GM20431 (cell line): ENCODE data around the gene ELOVL7.
"Not testable (repeated sequence)": the region's sequence is repeated elsewhere in the genome, so short reads cannot be mapped to it uniquely, and the experiment has no call there.

ENCODE experiments used
- in situ Hi-C: fragments of 300-500 bp; cut with MseI, MboI; formaldehyde crosslinking; loops from one replicate; pipeline ENCODE4 v1.15.0; 2020; ENCODE audit warnings: low sequenced_read_pairs; ENCODE audit not compliant: unreplicated experiment

ELOVL7 gene

GRCh38 chr5:60833520-60833919 is 10.5 kb downstream of the ELOVL7 start:
- in situ Hi-C loops, result no loop called here

- in situ Hi-C loops, result no loop called here
Measured at GRCh38 chr5:60830581-60831127, 13.4 kb downstream of the ELOVL7 start.

GRCh38 chr5:60829490-60830266 is 14.4 kb downstream of the ELOVL7 start:
- in situ Hi-C loops, result no loop called here

DNA sequence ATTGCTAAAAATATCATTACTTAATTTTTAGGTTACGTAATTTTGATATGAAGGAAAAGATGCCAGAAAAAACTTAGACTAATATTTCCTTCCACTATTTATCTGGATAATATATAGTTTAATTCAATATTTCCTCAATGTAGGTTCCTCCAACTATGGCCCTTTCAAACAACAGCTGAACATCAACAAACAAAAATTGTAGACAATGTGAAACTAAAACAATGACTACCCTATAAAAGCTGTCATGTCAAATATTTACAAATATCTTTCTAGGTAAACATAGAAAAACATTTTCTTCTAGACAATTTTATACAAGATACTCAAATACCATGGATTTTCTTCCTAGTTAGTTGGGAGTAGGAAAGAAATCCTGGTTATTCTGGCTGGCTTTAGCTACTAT is 16.9 kb downstream of the ELOVL7 start:
- in situ Hi-C loops, result no loop called here

- in situ Hi-C loops, result no loop called here
Measured at GRCh38 chr5:60826653-60827052, 17.4 kb downstream of the ELOVL7 start.

- in situ Hi-C loops, result no loop called here
Measured at GRCh38 chr5:60823574-60823973, 20.5 kb downstream of the ELOVL7 start.

DNA sequence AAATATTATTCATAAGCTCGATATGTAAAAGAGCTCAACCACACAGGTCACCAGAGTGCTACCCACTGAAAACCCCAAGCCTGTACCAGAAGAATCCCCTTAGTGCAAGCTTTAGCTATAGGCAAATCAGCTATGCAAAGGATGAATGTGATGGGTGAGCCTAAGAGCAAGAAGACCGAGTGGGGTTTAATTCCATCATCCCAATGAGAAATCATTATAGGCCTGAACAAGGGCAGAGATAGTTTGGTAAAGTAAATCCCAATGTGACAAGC is 21.8 kb downstream of the ELOVL7 start:
- in situ Hi-C loops, result no loop called here

GRCh38 chr5:60821488-60822284 is 22.4 kb downstream of the ELOVL7 start:
- in situ Hi-C loops, result no loop called here

GRCh38 chr5:60820593-60821487 is 23.2 kb downstream of the ELOVL7 start:
- in situ Hi-C loops, result no loop called here

GRCh38 chr5:60816138-60816537 is 27.9 kb downstream of the ELOVL7 start:
- in situ Hi-C loops, result not testable (repeated sequence)

GRCh38 chr5:60814498-60814897 is 29.6 kb downstream of the ELOVL7 start:
- in situ Hi-C loops, result no loop called here

DNA sequence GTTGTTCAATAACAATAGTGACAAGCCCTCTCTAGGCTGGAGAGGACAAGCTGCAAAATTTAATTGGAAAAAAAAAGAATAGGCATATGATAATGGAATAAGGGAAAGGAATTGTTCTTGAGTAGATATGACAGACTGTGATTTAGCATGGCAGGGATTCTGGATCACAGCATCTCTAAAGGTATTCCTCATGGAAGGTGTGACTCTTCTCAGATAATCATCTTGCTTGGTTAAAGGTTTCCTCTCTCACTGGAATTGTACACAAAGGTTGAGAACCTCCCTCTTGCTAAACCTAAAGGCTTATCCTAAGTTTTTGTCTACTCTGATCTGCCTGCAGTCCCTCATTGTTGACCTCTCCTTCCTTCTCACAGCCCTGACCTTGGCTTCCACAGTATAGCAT is 31.6 kb downstream of the ELOVL7 start:
- in situ Hi-C loops, result no loop called here

GRCh38 chr5:60811105-60811504 is 33.0 kb downstream of the ELOVL7 start:
- in situ Hi-C loops, result no loop called here

DNA sequence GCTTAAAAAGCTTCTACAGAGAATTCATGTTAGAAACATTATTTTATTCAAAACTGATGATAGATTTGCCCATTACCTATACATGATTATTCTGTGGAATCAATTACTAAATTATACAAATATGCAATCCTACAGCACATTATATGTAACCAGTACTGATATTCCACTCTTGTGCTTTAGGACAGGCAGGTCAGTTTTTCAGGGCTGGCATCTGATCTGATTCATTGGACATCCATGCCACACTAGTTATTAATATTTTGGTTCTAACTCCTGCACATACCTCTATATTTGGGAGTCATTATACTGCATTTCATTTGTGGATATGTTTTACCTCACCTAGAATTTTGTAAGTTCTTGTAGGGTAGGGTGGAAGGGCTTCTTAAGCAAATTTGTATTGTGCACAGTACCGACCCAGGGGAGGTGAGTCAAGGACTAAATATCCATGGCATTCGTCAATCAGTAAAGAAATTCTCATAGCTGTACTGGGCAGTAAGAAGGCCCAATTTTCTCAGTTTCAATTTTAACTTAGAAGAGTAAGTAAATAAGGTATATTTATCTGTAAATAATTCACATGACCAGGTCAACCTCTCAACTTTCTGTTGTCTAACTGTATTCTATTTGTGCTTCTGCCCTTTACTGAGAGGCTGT is 33.5 kb downstream of the ELOVL7 start:
- in situ Hi-C loops, result no loop called here

DNA sequence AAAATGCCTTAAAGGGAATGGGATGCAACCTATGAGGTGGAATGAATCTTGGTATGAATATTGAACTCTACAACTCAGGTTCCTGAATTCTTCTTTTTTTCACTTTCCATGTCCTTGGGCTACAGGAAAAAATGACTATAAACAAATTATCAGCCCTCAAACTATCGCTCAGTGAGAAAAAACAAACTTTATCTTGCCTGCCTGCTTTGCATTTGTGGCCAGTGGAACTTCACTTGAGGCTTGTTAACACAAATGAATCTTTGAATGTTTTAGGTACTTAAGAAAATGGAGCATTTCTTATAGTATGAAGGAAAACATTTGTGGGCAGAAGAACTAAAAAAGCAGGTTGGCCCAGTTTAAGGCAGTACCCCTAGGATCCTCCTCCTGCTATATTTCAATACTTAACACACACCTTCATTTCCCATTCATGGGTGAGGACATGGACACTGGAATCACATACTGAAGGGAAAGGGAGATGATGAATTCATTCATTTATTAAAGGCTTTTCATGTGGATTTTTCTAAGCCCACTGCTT is 34.1 kb downstream of the ELOVL7 start:
- in situ Hi-C loops, result no loop called here

DNA sequence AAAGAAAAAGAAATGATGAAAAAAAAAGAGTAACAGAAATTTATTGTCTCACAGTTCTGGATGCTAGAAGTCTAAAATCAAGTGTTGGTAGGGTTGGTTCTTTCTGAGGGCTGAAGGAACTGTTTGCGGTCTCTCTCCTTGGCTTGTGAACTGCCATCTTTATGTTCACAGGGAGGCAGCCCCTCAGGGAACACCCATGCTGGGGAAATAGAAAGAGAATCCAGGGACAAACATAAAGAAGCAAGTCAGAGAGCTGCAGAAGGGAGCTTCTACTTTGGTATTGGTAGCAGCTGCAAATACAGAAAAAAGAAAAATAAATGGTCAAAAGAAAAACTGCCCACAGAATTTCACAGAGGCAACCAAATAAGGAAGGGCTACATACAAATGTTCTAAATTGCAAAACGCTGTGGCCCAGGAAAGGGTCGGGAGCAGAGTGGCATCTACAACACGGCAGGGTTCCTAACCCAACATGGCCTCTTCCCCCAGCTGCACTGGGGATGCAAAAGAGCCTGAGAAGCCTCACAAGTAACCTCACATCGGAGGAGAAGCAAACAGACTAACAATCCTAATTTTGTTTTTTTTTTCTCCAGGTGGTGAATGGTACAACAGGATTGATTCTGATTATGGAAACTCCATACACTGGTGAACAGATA is 37.4 kb downstream of the ELOVL7 start:
- in situ Hi-C loops, result no loop called here

DNA sequence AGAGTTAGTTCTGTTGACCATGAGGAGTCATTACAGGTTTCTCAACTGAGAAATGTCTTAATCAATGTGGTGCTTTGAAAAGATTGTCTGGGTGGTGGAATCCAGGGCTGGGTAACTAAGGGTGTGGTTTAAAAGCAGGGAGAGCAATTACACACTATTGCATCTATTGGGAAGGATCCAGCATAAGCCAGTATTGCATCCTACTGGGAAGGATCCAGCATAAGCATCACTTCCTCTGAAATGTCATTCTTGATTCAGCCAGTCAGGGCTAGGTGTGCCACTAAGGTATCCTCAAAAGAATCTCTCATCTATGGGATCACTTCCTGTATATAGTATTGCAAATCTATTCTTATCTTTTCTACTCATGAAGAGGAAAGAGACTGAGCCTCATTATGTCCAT is 38.6 kb downstream of the ELOVL7 start:
- in situ Hi-C loops, result no loop called here

- in situ Hi-C loops, result no loop called here
Measured at GRCh38 chr5:60803712-60804111, 40.4 kb downstream of the ELOVL7 start.

- in situ Hi-C loops, result no loop called here
Measured at GRCh38 chr5:60802986-60803385, 41.1 kb downstream of the ELOVL7 start.
